Prostate gland (tissue), 2 donors: ENCODE measurements around the gene FLOT1. TPM values are rescaled to one million over a fixed set of nuclear protein-coding genes. Genes with fewer than 3 reads are reported as not detected.
A peak's percentile ranks its signal among the peaks of the same experiment; 100 is the strongest.

Experiments used
- DNase-seq: peaks from one replicate; pipeline ENCODE4 v3.0.0-alpha.2; 2019; ENCODE audit warnings: low spot score
- H3K27ac ChIP-seq, 2 donors: fragments of 200-600 bp; sonication (generic); 2 replicates each; pipeline ENCODE4 v1.5.1; 2017 to 2019
- H3K27me3 ChIP-seq: fragments of 200-600 bp; sonication (generic); replicated peaks from 2 replicates; pipeline ENCODE4 v1.5.1; 2019; ENCODE audit not compliant: insufficient read depth
- H3K36me3 ChIP-seq, 2 donors: fragments of 200-600 bp; sonication (generic); 1 replicate in 1 of 2; 2 replicates in 1 of 2; pipeline versions ENCODE4 v1.5.1 to v1.8.1; 2017 to 2019
- H3K4me1 ChIP-seq: fragments of 200-600 bp; sonication (generic); replicated peaks from 2 replicates; pipeline ENCODE4 v1.5.1; 2019
- H3K4me3 ChIP-seq, 2 donors: fragments of 200-600 bp; sonication (generic); 2 replicates each; pipeline ENCODE4 v1.5.1; 2017 to 2019
- H3K9me3 ChIP-seq: fragments of 200-600 bp; sonication (generic); 2 replicates; pipeline ENCODE4 v1.5.1; 2017
- POLR2A ChIP-seq: fragments of 450-650 bp; IDR thresholded peaks from one replicate; pipeline ENCODE4 v1.6.1; 2016; ENCODE audit warnings: antibody characterized with exemption, mild to moderate bottlenecking
- POLR2AphosphoS5 ChIP-seq: sonication (generic); formaldehyde crosslinking; IDR thresholded peaks from one replicate; pipeline ENCODE4 v1.6.1; 2017; ENCODE audit warnings: antibody characterized with exemption
- WGBS: methylation state at CpG from one replicate; pipeline ENCODE4 v1.1.5; 2018; 5-methylcytosine and 5-hydroxymethylcytosine counted together
- intact Hi-C: fragments of 100-400 bp; cut with DNase I; formaldehyde crosslinking; loops from one replicate; pipeline ENCODE4 v1.14.2; 2022
- total RNA-seq, 2 donors: library from RNA; depleted of rRNA; stranded (reverse); fragments of >200 nt; gene quantifications; one replicate each; pipeline ENCODE4 v1.1.0, GENCODE V29; 2016
- TF ChIP-seq, protein P1 (sequence below), 4 experiments: fragments of 200-600 bp in 2 of 4; fragments of 450-650 bp in 2 of 4; sonication (generic) in 2 of 4; IDR thresholded peaks; 1 replicate in 3 of 4; 2 replicates in 1 of 4; pipeline ENCODE4 v1.5.1; 2016 to 2019; ENCODE audit warnings: antibody characterized with exemption in 4 of 4, mild to moderate bottlenecking in 2 of 4, moderate library complexity in 2 of 4

The FLOT1 gene
- total RNA-seq, 2 donors from 2014 or later = 117 to 133 TPM

DNA sequence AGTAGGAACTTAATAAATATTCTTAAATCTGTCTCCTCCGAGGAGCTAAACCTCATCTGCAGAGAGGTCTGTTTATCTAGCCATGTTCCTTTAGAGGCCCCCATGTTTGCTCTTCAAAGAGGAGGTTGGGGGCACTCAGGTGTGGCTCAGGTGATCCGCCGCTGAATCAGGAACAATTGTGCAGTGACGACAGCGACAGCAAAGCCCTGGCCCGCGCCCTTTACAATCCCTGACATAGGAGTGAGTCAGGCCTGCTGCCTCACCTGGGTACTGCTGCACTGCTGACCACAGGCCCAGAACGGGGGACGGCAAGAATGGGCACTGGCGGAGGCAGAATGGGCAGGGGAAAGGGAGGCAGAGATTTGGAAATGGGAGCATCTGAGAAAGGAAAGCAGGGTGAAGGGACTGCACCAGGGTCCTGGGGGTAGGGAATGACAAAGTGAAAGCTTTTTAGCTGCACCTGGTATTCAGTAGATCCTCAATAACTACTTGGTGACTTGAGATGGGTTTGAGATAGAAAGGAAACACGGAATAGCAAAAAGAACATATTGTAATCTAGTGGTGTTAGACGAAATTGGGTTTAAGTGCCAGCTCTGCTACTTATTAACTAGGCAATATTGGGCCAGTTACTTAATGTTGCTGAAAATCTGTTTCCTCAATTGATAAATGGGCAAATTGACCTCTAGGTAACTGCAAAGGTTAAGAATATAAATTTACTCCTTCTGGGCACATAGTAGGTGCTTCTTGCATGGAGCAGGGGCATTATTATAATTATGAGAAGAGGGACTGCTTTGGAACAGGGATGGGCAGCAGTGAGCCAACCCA is 7.3 kb upstream of the FLOT1 start:
- H3K36me3 ChIP-seq = no peaks in the 10 kb centered on the region
- intact Hi-C loops = no loop called here
- H3K4me1 ChIP-seq = no peaks in the 10 kb centered on the region
- TF ChIP-seq POLR2A = peak; percentile 45
- TF ChIP-seq, protein P1, sequence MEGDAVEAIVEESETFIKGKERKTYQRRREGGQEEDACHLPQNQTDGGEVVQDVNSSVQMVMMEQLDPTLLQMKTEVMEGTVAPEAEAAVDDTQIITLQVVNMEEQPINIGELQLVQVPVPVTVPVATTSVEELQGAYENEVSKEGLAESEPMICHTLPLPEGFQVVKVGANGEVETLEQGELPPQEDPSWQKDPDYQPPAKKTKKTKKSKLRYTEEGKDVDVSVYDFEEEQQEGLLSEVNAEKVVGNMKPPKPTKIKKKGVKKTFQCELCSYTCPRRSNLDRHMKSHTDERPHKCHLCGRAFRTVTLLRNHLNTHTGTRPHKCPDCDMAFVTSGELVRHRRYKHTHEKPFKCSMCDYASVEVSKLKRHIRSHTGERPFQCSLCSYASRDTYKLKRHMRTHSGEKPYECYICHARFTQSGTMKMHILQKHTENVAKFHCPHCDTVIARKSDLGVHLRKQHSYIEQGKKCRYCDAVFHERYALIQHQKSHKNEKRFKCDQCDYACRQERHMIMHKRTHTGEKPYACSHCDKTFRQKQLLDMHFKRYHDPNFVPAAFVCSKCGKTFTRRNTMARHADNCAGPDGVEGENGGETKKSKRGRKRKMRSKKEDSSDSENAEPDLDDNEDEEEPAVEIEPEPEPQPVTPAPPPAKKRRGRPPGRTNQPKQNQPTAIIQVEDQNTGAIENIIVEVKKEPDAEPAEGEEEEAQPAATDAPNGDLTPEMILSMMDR (IDR thresholded peaks at IDR 0.05) = no peak
- no peaks in the 10 kb centered on the region for H3K27me3 ChIP-seq
- no peaks in the 10 kb centered on the region for H3K9me3 ChIP-seq
- no peak overlapping the region for H3K4me3 ChIP-seq
- 71% methylated on average over 12 of the region's 12 CpGs for WGBS
- no peak for DNase-seq
- H3K27ac ChIP-seq = peak overlapping the region; percentile 9 to 39

DNA sequence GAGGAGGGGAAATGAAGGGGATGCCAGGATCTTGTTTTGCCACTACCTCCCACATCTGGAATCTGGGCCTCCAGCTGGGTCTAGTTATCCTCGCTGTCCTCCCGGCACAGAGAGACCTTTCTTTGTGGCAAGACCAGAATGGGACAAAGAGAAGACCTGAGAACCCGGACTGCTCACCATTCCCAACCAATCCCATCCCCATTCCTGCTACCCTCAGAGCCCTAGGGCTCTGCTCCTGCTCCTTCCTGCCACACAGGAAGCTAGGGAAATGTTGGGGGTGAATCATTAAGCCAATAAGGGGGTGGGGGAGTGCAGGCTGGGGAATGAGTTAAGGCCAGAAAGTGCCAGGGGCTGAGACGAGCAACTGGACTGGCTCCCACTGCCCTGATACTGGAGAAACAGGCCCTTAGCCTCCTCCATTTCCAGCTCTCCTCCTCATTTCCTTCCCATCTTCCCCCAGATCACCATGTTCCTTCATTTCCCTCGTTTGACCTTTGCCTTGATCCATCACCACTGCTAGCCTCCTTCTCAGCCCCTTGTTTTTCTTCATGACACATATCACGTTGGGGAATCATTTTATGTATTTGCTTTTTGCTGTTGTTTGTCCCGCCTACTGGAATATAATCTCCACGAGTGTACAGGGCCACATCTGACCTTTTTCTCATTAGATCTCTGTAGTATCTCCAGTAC is 6.5 kb upstream of the FLOT1 start:
- no peaks in the 10 kb centered on the region for H3K9me3 ChIP-seq
- DNase-seq = no peak
- H3K4me3 ChIP-seq = no peak overlapping the region
- H3K36me3 ChIP-seq = no peaks in the 10 kb centered on the region
- H3K27me3 ChIP-seq = no peaks in the 10 kb centered on the region
- intact Hi-C loops = no loop called here
- peak overlapping the region; percentile 23 to 39 for H3K27ac ChIP-seq
- H3K4me1 ChIP-seq = no peaks in the 10 kb centered on the region
- TF ChIP-seq POLR2AphosphoS5 (no peak), POLR2A (no peak)
- TF ChIP-seq, protein P1 (IDR thresholded peaks at IDR 0.05) = no peak
- WGBS = 55% methylated on average over 8 of the region's 8 CpGs

DNA sequence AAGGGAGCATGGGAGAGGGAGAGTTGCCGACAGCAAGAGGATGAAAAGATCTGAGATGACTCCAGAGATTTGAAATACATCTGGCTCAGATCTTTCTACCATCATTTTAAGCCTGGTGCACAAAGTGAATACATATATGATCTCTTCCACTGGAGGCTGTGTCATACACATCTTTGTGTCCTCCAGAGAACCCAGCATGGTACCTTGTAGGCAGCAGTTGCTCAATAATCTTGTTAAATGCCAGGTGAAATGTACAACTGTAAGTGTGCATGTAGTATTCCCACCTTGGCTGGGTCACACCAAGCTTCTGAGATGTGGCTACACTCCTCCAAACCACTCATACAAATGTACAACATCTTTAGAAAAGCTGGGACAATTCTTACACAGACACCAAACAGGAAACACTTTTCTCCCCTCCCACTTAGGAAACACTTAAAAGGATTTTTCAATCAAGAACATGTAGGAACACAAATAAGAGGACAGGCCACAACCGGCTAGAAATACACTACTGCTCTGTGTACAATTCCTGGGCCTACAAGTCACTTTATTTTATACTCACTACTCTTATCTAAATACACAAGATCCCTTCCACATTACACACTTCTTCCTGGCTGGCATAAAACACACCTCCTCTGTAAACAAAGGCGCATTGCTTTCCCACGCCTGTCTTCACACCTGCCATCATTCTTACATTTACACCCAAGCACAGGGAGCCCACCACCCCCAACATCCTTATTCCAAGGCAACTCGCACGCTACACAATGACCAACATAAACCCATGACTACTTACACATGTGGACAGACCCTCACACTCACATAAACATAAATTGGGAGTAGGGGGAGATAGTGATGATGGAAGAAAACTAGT is 5.6 kb upstream of the FLOT1 start:
- Histone ChIP-seq H3K4me1 (no peaks in the 10 kb centered on the region), H3K27me3 (no peaks in the 10 kb centered on the region), H3K9me3 (no peaks in the 10 kb centered on the region), H3K4me3 (no peak overlapping the region), H3K27ac (peak overlapping the region; percentile 23 to 39), H3K36me3 (no peaks in the 10 kb centered on the region)
- intact Hi-C loops = no loop called here
- WGBS = 46% methylated on average over 6 of the region's 6 CpGs
- no peak for TF ChIP-seq POLR2A
- peak; percentile 68 for TF ChIP-seq POLR2AphosphoS5
- peak; percentile 49 for DNase-seq

DNA sequence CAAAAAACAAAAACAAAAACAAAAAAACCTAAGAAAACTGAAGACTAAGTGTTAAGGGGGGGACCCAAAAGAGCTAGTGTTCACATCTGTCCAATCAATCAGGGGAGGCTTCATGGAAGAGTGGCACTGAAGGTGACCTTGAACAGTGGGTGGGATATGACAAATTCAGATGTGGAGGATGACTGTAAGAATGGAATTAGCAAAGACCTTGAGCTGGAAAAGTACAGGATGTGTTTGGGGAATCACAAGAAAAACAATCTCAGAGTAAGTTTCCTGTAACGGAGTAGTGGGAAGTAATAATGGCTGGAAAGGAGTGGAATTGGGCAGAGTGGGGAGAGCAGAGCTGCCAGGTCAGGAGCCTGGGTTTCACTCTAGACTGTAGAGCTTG is 4.8 kb upstream of the FLOT1 start:
- no peaks in the 10 kb centered on the region for H3K9me3 ChIP-seq
- DNase-seq = no peak
- intact Hi-C loops = no loop called here
- no peak for TF ChIP-seq POLR2AphosphoS5
- H3K4me3 ChIP-seq = no peak overlapping the region
- H3K27me3 ChIP-seq = no peaks in the 10 kb centered on the region
- H3K4me1 ChIP-seq = no peaks in the 10 kb centered on the region
- H3K36me3 ChIP-seq = no peaks in the 10 kb centered on the region
- H3K27ac ChIP-seq = no peak overlapping the region
- WGBS = 88% methylated on average over 1 of the region's 1 CpG

DNA sequence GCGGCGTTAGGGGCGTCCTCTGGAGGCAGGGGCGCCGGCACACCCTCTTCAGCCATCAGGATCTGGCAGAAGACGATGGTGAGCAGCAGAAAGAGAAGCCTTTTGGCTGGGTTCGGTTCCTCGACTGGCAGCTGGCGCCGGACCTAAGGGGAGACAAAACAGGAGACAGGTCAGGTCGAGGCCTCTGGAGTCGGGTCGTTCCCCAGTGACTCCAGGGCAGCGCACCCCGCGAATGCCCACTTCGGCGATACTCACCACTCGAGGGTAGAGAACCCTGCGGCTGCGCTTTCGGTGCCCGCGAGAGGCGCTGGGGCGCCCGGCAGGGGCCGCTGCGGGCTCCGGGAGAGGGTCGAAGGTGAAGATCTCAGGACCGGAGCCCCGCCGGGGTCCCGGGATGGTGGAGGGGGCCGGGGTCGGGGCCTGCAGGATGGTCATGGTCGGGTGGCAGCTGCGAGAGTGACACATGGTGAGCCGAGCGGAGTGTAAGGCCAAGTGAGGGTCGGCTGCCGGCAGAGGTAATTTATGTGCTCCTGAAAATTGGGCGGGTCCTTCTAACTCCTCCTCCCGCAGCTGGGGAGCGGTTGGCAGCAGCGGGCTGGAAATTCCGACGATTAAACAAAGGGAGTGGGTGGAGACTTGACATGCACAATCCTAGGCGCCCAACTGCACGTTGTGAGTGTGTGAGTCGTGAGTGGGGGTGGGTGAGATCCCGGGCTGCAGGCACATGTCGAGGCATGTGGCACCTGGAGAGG is 1.7 kb upstream of the FLOT1 start, which contains the start of gene IER3:
Gene IER3, minus strand, starts transcription at position 494 of the 752 bp plus-strand sequence. Its CDS starts 29 bp downstream, at position 465.
- no peaks in the 10 kb centered on the region for H3K27me3 ChIP-seq
- H3K36me3 ChIP-seq = no peaks in the 10 kb centered on the region
- peak within 1 kb of the TSS; percentile 76 to 79 for H3K4me3 ChIP-seq
- DNase-seq = peak; percentile 92
- WGBS = 2% methylated on average over 54 of the region's 54 CpGs
- H3K9me3 ChIP-seq = no peaks in the 10 kb centered on the region
- H3K4me1 ChIP-seq = no peaks in the 10 kb centered on the region
- intact Hi-C loops = loop anchor here (5.0 kb wide), 4 partner anchors 38 to 333 kb away; no protein-coding TSS in a partner anchor
- TF ChIP-seq POLR2A (peak; percentile 92), POLR2AphosphoS5 (peak; percentile 88)
- TF ChIP-seq, protein P1 (IDR thresholded peaks at IDR 0.05) = peak; percentile 33 to 72 (median 52)
- peak within 1 kb of the TSS; percentile 95 for H3K27ac ChIP-seq
